PC-3 (cell line): Measurements from ENCODE around the gene AGPAT3. TPM values are rescaled to one million over a fixed set of nuclear protein-coding genes. Genes with fewer than 3 reads are reported as not detected.
"Not testable (repeated sequence)": the region's sequence is repeated elsewhere in the genome, so short reads cannot be mapped to it uniquely, and the experiment has no call there.

Experiments
- ATAC-seq: fragments of 200-7000 bp; cut with Tn5 transposase; 2 replicates; pipeline ENCODE4 v1.9.1; 2020; ENCODE audit warnings: mild to moderate bottlenecking, moderate library complexity
- BruUV-seq: library from RNA; stranded (reverse); fragments of 400-500 nt; replicated peaks from 2 replicates; lab custom pipeline; 2021; lab: Mats Ljungman, UMichigan
- CTCF ChIA-PET: fragments of 300-600 bp; sonication (Branson Sonifier 250); formaldehyde crosslinking; loops from one replicate; lab custom pipeline; 2022; ENCODE audit warnings: antibody characterized with exemption; lab: Charles Lee
- POLR2A ChIA-PET: fragments of 300-600 bp; sonication (Branson Sonifier 250); formaldehyde crosslinking; loops from one replicate; lab custom pipeline; 2022; ENCODE audit warnings: antibody characterized with exemption; ENCODE audit not compliant: unreplicated experiment; lab: Charles Lee
- DNase-seq: peaks from one replicate; pipeline ENCODE4 v3.0.0-alpha.2; 2015
- H2AFZ ChIP-seq: fragments of 300-600 bp; sonication (generic); 2 replicates; pipeline ENCODE4 v1.6.0; 2016; ENCODE audit warnings: antibody characterized with exemption, low read length
- H3F3A ChIP-seq: fragments of 300-600 bp; sonication (generic); one replicate; pipeline ENCODE4 v1.6.0; 2017; ENCODE audit warnings: antibody characterized with exemption, low read length, control low read depth, mild to moderate bottlenecking; ENCODE audit not compliant: unreplicated experiment
- H3K27ac ChIP-seq: fragments of 300-600 bp; sonication (generic); 2 replicates; pipeline ENCODE4 v1.5.1; 2016; ENCODE audit warnings: mild to moderate bottlenecking, low read length
- H3K27me3 ChIP-seq: fragments of 300-600 bp; sonication (generic); 2 replicates; pipeline ENCODE4 v1.6.1; 2016; ENCODE audit warnings: low read length, mixed read lengths
- H3K36me3 ChIP-seq: fragments of 300-600 bp; sonication (generic); 2 replicates; pipeline ENCODE4 v1.6.1; 2016; ENCODE audit warnings: low read depth, mixed run types, low read length, mixed read lengths
- H3K4me1 ChIP-seq: fragments of 300-600 bp; sonication (generic); 2 replicates; pipeline ENCODE4 v1.5.1; 2016; ENCODE audit warnings: low read length; ENCODE audit not compliant: insufficient read depth
- H3K4me2 ChIP-seq: fragments of 300-600 bp; sonication (generic); 2 replicates; pipeline ENCODE4 v1.6.0; 2016; ENCODE audit warnings: low read length
- H3K4me3 ChIP-seq: fragments of 300-600 bp; sonication (generic); 2 replicates; pipeline ENCODE4 v1.5.1; 2016; ENCODE audit warnings: mild to moderate bottlenecking, low read length, mixed read lengths
- H3K79me2 ChIP-seq: fragments of 300-600 bp; sonication (generic); 2 replicates; pipeline ENCODE4 v1.6.1; 2017; ENCODE audit warnings: low read length, mixed read lengths
- H3K9ac ChIP-seq: fragments of 300-600 bp; sonication (generic); 2 replicates; pipeline ENCODE4 v1.6.0; 2016; ENCODE audit warnings: mild to moderate bottlenecking, low read length
- H3K9me2 ChIP-seq: fragments of 300-600 bp; sonication (generic); replicated peaks from 2 replicates; pipeline ENCODE4 v1.6.1; 2016; ENCODE audit warnings: mixed run types, low read length, mixed read lengths
- H3K9me3 ChIP-seq: fragments of 300-600 bp; sonication (generic); 2 replicates; pipeline ENCODE4 v1.6.1; 2016; ENCODE audit warnings: low read length, mixed read lengths
- H4K20me1 ChIP-seq: fragments of 300-600 bp; sonication (generic); 2 replicates; pipeline ENCODE4 v1.6.1; 2016; ENCODE audit warnings: low read length, mixed read lengths
- EZH2 ChIP-seq: fragments of 300-600 bp; sonication (generic); IDR thresholded peaks from one replicate; pipeline ENCODE4 v1.6.1; 2017; ENCODE audit warnings: antibody characterized with exemption, mild to moderate bottlenecking, low read length; ENCODE audit not compliant: unreplicated experiment
- EZH2phosphoT487 ChIP-seq: fragments of 300-600 bp; sonication (generic); IDR thresholded peaks from 2 replicates; pipeline ENCODE4 v1.6.1; 2018; ENCODE audit warnings: mild to moderate bottlenecking, antibody characterized with exemption, low read length, borderline replicate concordance
- intact Hi-C: fragments of 100-400 bp; cut with micrococcal nuclease; formaldehyde crosslinking; loops from 2 replicates; pipeline ENCODE4 v1.9.0; 2023
- total RNA-seq: library from RNA; depleted of rRNA; stranded (reverse); fragments of >200 nt; gene quantifications from 2 replicates; pipeline ENCODE4 v1.2.3, GENCODE V29; 2014
- TF ChIP-seq, protein P1 (sequence below): fragments of 300-600 bp; sonication (generic); conservative IDR thresholded peaks from 2 replicates; pipeline ENCODE4 v1.5.1; 2017; ENCODE audit warnings: antibody characterized with exemption, low read depth, mild to moderate bottlenecking, low read length

AGPAT3 gene
- total RNA-seq, 1 experiment from 2014 or later: 76.1 TPM

DNA sequence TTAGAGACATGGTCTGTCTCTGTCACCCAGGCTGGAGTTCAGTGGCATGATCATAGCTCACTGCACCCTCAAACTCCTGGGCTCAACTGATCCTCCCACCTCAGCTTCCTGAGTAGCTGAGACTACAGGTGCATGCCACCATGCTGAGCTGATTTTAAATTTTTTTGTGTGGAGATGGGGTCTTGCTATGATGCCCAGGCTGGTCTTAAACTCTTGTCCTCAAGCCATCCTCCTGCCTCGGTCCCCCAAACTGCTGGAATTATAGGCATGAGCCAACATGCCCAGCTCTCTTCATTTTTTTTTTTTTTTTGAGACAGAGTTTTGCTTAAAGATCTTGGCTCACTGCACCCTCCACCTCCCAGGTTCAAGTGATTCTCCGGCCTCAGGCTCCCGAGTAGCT lies 24.8 kb upstream of the AGPAT3 start:
- no TSS peak for BruUV-seq

DNA sequence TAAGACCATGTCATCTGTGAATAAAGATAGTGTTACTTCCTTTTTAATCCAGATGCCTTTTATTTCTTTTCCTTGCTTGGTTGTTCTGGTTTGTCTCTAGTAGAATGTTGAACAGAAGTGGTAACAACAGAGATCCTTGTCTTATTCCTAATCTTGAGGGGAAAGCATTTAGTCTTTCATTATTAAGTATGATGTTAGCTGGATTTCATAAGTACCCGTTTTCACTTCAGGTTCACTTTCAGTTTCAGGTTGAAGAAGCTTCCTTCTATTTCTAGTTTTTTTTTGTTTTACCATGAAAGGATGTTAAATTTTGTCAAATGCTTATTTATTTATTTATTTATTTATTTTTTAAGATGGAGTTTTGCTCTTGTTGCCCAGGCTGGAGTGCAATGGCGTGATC lies 22.3 kb upstream of the AGPAT3 start:
- ChIA-PET CTCF (no interaction called here), POLR2A (interaction anchor here (0.5 kb wide), 1 partner anchor 11 kb away, joined by 4 read pairs; no protein-coding TSS in a partner anchor)
- Histone ChIP-seq H3K4me3 (no peak overlapping the region), H2AFZ (no peak overlapping the region), H3K9me2 (no peaks in the 10 kb centered on the region), H3K27me3 (no peaks in the 10 kb centered on the region), H3K9me3 (no peaks in the 10 kb centered on the region), H3F3A (no peaks in the 10 kb centered on the region), H3K9ac (no peak overlapping the region), H3K36me3 (no peaks in the 10 kb centered on the region), H4K20me1 (no peaks in the 10 kb centered on the region), H3K4me2 (no peak overlapping the region), H3K4me1 (no peaks in the 10 kb centered on the region), H3K27ac (no peak overlapping the region), H3K79me2 (no peaks in the 10 kb centered on the region)
- intact Hi-C loops: no loop called here
- BruUV-seq: no TSS peak
- TF ChIP-seq, protein P1, sequence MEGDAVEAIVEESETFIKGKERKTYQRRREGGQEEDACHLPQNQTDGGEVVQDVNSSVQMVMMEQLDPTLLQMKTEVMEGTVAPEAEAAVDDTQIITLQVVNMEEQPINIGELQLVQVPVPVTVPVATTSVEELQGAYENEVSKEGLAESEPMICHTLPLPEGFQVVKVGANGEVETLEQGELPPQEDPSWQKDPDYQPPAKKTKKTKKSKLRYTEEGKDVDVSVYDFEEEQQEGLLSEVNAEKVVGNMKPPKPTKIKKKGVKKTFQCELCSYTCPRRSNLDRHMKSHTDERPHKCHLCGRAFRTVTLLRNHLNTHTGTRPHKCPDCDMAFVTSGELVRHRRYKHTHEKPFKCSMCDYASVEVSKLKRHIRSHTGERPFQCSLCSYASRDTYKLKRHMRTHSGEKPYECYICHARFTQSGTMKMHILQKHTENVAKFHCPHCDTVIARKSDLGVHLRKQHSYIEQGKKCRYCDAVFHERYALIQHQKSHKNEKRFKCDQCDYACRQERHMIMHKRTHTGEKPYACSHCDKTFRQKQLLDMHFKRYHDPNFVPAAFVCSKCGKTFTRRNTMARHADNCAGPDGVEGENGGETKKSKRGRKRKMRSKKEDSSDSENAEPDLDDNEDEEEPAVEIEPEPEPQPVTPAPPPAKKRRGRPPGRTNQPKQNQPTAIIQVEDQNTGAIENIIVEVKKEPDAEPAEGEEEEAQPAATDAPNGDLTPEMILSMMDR: no peak
- TF ChIP-seq EZH2phosphoT487: no peak
- TF ChIP-seq EZH2: no peak
- ATAC-seq (no peak), DNase-seq (no peak)

More for the DNA sequence above, 24.8 kb upstream of the AGPAT3 start:
- ChIA-PET CTCF (no interaction called here), POLR2A (interaction anchor here (0.6 kb wide), 1 partner anchor 60 kb away, joined by 5 read pairs; no protein-coding TSS in a partner anchor)
- H3K4me2 ChIP-seq: no peak overlapping the region
- H3K36me3 ChIP-seq: no peaks in the 10 kb centered on the region
- H3K9me3 ChIP-seq: no peaks in the 10 kb centered on the region
- H3K27ac ChIP-seq: no peak overlapping the region
- H3K9ac ChIP-seq: no peak overlapping the region
- H4K20me1 ChIP-seq: no peaks in the 10 kb centered on the region
- no peaks in the 10 kb centered on the region for H3K9me2 ChIP-seq
- ATAC-seq (no peak), DNase-seq (no peak)
- no peak overlapping the region for H2AFZ ChIP-seq
- TF ChIP-seq, protein P1: no peak
- no peak for TF ChIP-seq EZH2phosphoT487
- no peak for TF ChIP-seq EZH2
- H3K27me3 ChIP-seq: no peaks in the 10 kb centered on the region
- intact Hi-C loops: no loop called here
- H3K4me1 ChIP-seq: no peaks in the 10 kb centered on the region
- H3K4me3 ChIP-seq: no peak overlapping the region
- H3F3A ChIP-seq: no peaks in the 10 kb centered on the region
- H3K79me2 ChIP-seq: no peaks in the 10 kb centered on the region

DNA sequence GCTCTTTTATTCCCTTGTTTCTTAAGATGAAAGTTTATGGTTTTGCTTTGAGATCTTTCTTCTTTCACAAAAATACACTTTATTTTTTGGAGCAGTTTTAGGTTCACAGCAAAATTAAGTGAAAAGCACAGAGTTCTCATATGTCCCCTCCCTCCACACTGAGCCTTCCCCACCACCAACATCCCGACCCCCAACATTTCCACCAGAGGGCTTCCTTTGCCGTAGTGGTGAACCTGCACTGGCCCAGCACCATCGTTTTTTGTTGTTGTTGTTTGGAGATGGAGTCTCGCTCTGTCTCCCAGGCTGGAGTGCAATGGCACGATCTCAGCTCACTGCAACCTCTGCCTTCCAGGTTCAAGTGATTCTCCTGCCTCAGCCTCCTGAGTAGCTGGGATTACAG lies 20.1 kb upstream of the AGPAT3 start:
- BruUV-seq, H3K27ac ChIP-seq, H3K27me3 ChIP-seq, H4K20me1 ChIP-seq, CTCF ChIA-PET, H3K36me3 ChIP-seq, H3K9ac ChIP-seq, H3K9me2 ChIP-seq, H3K4me3 ChIP-seq, DNase-seq, ATAC-seq, H3K4me1 ChIP-seq, intact Hi-C loops, H3K9me3 ChIP-seq, H3K4me2 ChIP-seq, POLR2A ChIA-PET, H3K79me2 ChIP-seq, H3F3A ChIP-seq, H2AFZ ChIP-seq: not testable (repeated sequence)
